Muscle of leg (tissue), 11 donors: ENCODE data around the gene OXCT1. TPM values are rescaled to one million over a fixed set of nuclear protein-coding genes. Genes with fewer than 3 reads are reported as not detected.

Experiments used
- DNase-seq: peaks from one replicate; pipeline ENCODE4 v3.0.0; 2013
- H3K27ac ChIP-seq: one replicate; pipeline ENCODE4 v1.5.1; 2013; ENCODE audit warnings: mild to moderate bottlenecking, low read length, control low read depth
- H3K27me3 ChIP-seq: one replicate; pipeline ENCODE4 v1.6.1; 2013; ENCODE audit warnings: low read length; ENCODE audit not compliant: control insufficient read depth, insufficient read depth
- H3K36me3 ChIP-seq: one replicate; pipeline ENCODE4 v1.6.1; 2013; ENCODE audit warnings: low read length; ENCODE audit not compliant: control insufficient read depth, insufficient read depth
- H3K4me1 ChIP-seq: one replicate; pipeline ENCODE4 v1.6.1; 2013; ENCODE audit warnings: low read length; ENCODE audit not compliant: control insufficient read depth, insufficient read depth
- H3K4me3 ChIP-seq: one replicate; pipeline ENCODE4 v1.5.1; 2013; ENCODE audit warnings: low read length, control low read depth
- H3K9me3 ChIP-seq: replicated peaks from 2 replicates; pipeline ENCODE4 v1.6.1; 2013; ENCODE audit warnings: low read depth, low read length; ENCODE audit not compliant: control insufficient read depth
- WGBS: methylation state at CpG from one replicate; pipeline ENCODE4 v1.1.5; 2013; ENCODE audit warnings: missing lambda C conversion rate; ENCODE audit not compliant: insufficient coverage; 5-methylcytosine and 5-hydroxymethylcytosine counted together
- polyA plus RNA-seq, 8 donors: library from polyadenylated mRNA; unstranded; fragments of 120-200 nt; gene quantifications; one replicate each; pipeline versions ENCODE4 v1.2.1 to v1.2.3, GENCODE V29; 2013; ENCODE audit warnings: inconsistent platforms in 1 of 8, low replicate concordance in 1 of 8; ENCODE audit not compliant: insufficient read length in 8 of 8, insufficient read depth in 1 of 8
- total RNA-seq: library from RNA; stranded (reverse); fragments of 120-200 nt; gene quantifications from one replicate; pipeline ENCODE4 v1.2.4, GENCODE V29; 2013

Gene OXCT1
- total and polyA plus RNA-seq, 9 donors: 10.0 to 18.4 (median 11.8) TPM

DNA sequence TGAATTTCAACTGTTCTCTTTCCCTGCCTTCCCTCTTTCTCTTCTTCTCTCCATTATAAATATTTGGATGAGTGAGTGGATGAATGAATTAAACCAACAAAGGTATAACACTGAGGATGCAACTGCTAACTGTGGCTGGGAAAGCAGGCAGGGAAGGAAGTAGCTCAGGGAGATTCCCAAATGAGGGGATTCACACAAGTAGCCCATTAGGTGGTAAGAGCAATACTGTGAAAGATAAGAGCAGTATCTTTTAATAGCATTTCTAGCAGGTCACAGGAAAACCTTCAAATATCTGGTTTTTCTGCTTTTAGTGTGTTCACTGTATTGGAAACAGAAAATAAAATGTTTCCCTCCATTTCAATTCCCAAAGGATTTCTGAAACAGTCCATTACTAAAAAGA, 105.6 kb downstream of the OXCT1 start:
- H3K36me3 ChIP-seq: no peaks in the 10 kb centered on the region
- H3K27ac ChIP-seq: no peak overlapping the region
- no peaks in the 10 kb centered on the region for H3K27me3 ChIP-seq
- H3K9me3 ChIP-seq: no peaks in the 10 kb centered on the region
- DNase-seq: no peak
- no peaks in the 10 kb centered on the region for H3K4me1 ChIP-seq
- no peak overlapping the region for H3K4me3 ChIP-seq

DNA sequence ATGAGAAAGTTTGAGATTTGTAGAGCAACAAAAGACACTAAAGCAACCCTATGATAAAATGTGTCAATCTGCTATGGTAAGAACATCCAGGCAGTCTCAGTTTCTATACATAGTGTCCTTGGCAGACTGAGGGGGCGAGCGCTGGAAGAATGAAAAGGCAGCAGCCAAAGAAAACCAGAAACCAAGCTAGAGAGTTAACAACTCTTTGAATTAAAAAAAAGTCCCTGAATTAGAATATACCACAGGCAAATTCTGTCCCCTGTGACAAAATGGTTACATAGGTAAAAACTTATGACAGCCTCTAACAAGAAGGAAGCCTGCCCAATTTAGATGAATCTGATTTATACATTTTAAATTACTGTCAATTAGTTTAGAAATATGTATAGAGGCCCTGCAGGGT, 106.7 kb downstream of the OXCT1 start:
- H3K4me1 ChIP-seq: no peaks in the 10 kb centered on the region
- WGBS: no CpG with 5 or more reads among the region's 2 CpGs
- no peak for DNase-seq
- peaks cover 4% of the 10 kb centered on the region for H3K36me3 ChIP-seq
- no peaks in the 10 kb centered on the region for H3K27me3 ChIP-seq
- H3K4me3 ChIP-seq: no peak overlapping the region
- H3K27ac ChIP-seq: no peak overlapping the region
- H3K9me3 ChIP-seq: no peaks in the 10 kb centered on the region

DNA sequence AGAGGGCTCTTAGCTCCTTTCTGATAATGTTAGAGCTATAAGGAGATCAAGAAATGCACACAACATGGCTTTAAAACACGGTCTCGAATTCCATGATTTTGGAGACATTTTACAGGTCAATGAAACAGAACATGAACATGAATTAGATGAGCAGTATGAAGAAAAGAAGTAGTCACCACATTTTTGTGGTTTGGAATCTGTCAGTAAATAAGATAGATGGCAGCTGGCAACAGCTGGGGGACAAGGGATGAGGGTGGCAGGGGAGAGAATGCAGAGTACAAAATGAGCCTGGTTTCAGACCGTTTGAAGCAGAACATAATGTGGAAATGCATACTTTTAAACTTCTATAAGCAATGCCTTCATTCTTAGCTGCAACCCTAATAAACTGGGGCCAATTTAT, 107.1 kb downstream of the OXCT1 start:
- Histone ChIP-seq H3K4me3 (no peak overlapping the region), H3K27me3 (no peaks in the 10 kb centered on the region), H3K36me3 (peaks cover 4% of the 10 kb centered on the region), H3K27ac (no peak overlapping the region), H3K9me3 (no peaks in the 10 kb centered on the region), H3K4me1 (no peaks in the 10 kb centered on the region)
- WGBS: 94% methylated on average over 2 of the region's 3 CpGs
- DNase-seq: no peak

DNA sequence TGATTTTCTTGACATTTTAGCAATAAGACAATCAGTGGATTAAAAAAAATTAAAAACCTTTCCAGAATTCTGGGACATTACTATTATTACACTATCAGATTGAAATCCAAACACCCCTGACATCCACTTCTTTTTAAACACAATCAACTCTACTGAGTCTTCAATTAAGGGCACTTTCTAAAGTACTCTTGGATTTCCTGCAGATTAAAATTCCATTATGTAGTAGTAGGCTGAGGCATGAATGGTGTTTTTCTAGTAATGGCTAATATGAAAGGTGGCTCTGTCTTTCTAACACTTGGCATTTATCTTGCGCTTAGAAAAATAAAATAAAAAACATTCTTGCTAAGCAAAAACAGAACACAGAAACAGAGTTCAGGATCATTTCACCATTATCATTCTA, 107.8 kb downstream of the OXCT1 start:
- Histone ChIP-seq H3K36me3 (peaks cover 4% of the 10 kb centered on the region), H3K9me3 (no peaks in the 10 kb centered on the region), H3K4me3 (no peak overlapping the region), H3K27me3 (no peaks in the 10 kb centered on the region), H3K4me1 (no peaks in the 10 kb centered on the region), H3K27ac (no peak overlapping the region)
- no peak for DNase-seq
- WGBS: no CpG with 5 or more reads among the region's 1 CpG

DNA sequence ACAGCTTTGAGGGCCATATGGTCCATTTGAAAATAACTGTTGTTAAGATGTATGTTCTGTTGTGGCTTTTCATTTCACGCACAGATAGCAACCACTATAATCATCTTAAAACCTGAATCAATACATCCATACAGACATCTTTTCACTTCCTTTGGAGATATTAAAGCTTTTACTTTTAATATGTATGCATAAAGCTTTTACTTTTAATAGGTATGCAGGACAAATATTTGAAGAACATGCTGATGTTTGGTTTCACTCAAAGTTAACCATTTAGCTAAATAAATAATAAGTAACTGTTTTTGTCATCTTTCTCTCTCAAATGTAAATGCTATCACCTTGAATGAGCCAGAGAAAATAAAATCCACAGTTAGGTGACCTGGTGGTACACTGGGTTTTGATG, 108.6 kb downstream of the OXCT1 start:
- peaks cover 4% of the 10 kb centered on the region for H3K36me3 ChIP-seq
- no peak overlapping the region for H3K27ac ChIP-seq
- no peak for DNase-seq
- H3K9me3 ChIP-seq: no peaks in the 10 kb centered on the region
- no CpG with 5 or more reads among the region's 1 CpG for WGBS
- no peaks in the 10 kb centered on the region for H3K4me1 ChIP-seq
- no peak overlapping the region for H3K4me3 ChIP-seq
- no peaks in the 10 kb centered on the region for H3K27me3 ChIP-seq

DNA sequence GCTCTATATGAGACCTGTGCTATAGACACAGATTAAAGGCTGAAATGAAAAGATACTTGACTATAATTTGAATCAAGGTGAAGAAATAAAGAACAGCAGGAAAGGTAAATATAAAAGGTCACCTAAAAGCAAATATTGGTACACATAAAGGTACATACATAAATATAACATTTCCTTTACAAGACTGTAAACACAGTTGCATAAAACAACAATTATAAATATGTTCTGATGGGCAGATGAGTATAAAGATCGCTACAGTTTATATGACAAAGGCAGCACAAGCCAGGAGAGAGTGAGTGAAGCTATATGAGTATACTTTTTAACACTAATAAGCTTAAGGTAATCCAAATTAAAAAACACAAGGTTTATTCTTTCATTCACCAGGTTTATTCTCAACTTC, 114.5 kb downstream of the OXCT1 start:
- Histone ChIP-seq H3K27me3 (no peaks in the 10 kb centered on the region), H3K27ac (no peak overlapping the region), H3K36me3 (peaks cover 4% of the 10 kb centered on the region), H3K9me3 (no peaks in the 10 kb centered on the region), H3K4me1 (no peaks in the 10 kb centered on the region), H3K4me3 (no peak overlapping the region)
- no CpG with 5 or more reads among the region's 1 CpG for WGBS
- no peak for DNase-seq

DNA sequence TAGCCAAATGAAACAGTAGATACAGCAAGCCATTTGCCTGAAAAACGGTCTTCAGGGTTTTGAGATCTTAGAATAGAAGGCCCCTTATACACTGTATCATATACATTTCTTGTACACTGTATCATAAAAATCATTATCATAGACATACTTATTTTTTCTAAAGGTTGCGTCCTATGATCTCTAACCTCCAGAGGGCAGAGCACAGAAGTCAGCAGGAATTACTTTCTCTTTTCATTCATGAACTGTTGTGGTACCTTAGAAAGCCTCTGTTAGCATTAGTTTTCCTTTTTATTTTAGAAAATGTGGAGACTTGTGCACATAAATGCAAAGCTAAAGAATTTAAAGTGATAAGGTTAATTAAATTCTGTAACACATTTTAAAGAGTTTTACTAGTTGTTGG, 115.4 kb downstream of the OXCT1 start:
- Histone ChIP-seq H3K27ac (no peak overlapping the region), H3K4me3 (no peak overlapping the region), H3K36me3 (peaks cover 4% of the 10 kb centered on the region), H3K4me1 (no peaks in the 10 kb centered on the region), H3K27me3 (no peaks in the 10 kb centered on the region), H3K9me3 (no peaks in the 10 kb centered on the region)
- WGBS: no CpG with 5 or more reads among the region's 2 CpGs
- no peak for DNase-seq

DNA sequence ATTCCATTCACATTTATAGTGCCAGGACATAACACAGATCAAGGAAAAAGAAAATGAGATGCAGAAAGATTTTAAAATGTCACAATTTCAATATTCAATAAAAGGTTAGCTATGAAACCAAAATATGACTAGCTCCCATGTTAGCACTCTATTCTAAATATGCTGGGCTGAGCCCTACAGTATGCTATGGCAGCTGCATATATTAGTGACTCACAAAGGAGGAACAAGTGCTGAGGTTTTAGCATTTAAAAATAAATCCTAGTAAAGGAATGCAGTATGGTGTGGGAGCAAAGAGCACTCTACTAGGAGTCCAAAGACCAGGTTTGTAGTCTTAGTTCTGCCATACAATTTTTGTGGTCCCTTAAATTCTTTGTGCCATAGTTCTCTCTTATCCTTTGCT, 118.4 kb downstream of the OXCT1 start:
- Histone ChIP-seq H3K36me3 (peaks cover 9% of the 10 kb centered on the region), H3K4me1 (no peaks in the 10 kb centered on the region), H3K9me3 (no peaks in the 10 kb centered on the region), H3K27me3 (no peaks in the 10 kb centered on the region), H3K4me3 (no peak overlapping the region), H3K27ac (no peak overlapping the region)
- DNase-seq: no peak

DNA sequence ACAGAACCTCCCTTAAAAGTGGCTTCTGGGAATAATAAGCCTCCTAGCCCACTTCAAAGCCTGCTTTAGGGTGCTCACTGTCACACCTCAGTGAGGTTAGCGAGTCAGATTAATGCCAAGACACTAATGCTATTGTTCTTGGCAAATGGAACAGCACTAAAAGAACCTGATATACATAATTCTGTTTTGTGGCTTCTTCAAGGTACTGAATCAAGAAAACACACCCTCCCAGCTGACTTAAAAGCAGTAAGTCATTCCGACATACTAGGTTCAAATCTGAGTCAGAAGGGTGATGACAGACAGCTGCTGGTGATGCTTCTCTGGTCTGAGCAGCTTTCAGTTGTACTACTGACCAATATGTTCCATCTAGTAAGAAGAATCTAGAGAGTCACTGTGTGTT, 121.6 kb downstream of the OXCT1 start:
- no peak overlapping the region for H3K4me3 ChIP-seq
- no CpG with 5 or more reads among the region's 2 CpGs for WGBS
- H3K27me3 ChIP-seq: no peaks in the 10 kb centered on the region
- H3K27ac ChIP-seq: no peak overlapping the region
- DNase-seq: no peak
- no peaks in the 10 kb centered on the region for H3K9me3 ChIP-seq
- H3K36me3 ChIP-seq: peaks cover 9% of the 10 kb centered on the region
- H3K4me1 ChIP-seq: no peaks in the 10 kb centered on the region

DNA sequence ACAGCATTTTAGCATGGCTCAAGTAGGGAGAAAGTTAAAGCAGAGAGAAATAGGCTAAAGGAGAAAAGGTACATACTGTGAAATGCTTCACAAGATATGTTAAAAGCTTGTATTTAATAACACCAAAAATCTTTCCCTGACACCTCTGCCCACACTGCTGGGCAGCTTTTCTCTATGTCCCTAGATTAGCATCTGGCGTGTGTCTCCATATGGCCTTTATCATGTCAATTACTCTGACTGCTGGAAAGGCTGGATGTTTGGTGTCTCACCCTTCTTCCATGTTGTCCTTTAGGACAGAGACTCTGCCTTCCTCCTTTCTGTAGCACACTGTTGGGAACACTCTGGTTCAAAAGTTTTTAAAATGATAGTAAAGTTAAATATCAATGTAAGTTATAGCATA, 122.5 kb downstream of the OXCT1 start:
- WGBS: 100% methylated on average over 1 of the region's 1 CpG
- Histone ChIP-seq H3K4me1 (no peaks in the 10 kb centered on the region), H3K27ac (no peak overlapping the region), H3K4me3 (no peak overlapping the region), H3K27me3 (no peaks in the 10 kb centered on the region), H3K36me3 (peaks cover 9% of the 10 kb centered on the region), H3K9me3 (no peaks in the 10 kb centered on the region)
- no peak for DNase-seq

DNA sequence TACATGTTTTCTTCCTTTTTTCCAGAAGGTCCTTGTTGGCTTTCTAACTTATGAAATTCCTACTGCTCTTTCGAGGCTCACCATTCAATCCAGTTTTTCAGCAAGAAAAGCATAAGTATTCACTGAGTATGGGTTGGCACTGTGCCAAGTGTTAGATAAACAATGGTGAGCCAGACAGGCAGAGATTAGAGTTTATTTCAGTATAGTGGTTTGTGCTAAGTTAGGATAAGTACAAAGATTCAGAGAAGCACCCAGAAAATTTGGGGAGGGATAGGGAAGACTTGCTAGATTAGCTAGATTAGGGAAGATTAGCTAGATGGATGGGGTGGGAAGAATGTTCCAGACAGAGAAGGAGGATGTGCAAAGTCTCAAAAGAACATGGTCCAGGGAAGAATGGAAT, 122.9 kb downstream of the OXCT1 start:
- Histone ChIP-seq H3K4me1 (no peaks in the 10 kb centered on the region), H3K27ac (no peak overlapping the region), H3K27me3 (no peaks in the 10 kb centered on the region), H3K9me3 (no peaks in the 10 kb centered on the region), H3K4me3 (no peak overlapping the region), H3K36me3 (peaks cover 9% of the 10 kb centered on the region)
- DNase-seq: peak; percentile 37
- WGBS: no CpG with 5 or more reads among the region's 1 CpG
